ENCODE data around the gene CNTN5.

- TF ChIP-seq CTCF (IDR thresholded peaks at IDR 0.05), result no peak
- no peak for TF ChIP-seq POLR2A (IDR thresholded peaks at IDR 0.05)
Measured at GRCh38 chr11:100294748-100295147, 1274.0 kb downstream of the CNTN5 start.

Measured in lower leg skin (tissue), 3 donors.